D341Med (cell line): Measurements from ENCODE around the gene ZNF611.
"Not testable (repeated sequence)": the region's sequence is repeated elsewhere in the genome, so short reads cannot be mapped to it uniquely, and the experiment has no call there.

Source experiments
- DNase-seq: peaks from one replicate; pipeline ENCODE4 v3.0.0; 2012; ENCODE audit warnings: low spot score

Gene ZNF611

DNA sequence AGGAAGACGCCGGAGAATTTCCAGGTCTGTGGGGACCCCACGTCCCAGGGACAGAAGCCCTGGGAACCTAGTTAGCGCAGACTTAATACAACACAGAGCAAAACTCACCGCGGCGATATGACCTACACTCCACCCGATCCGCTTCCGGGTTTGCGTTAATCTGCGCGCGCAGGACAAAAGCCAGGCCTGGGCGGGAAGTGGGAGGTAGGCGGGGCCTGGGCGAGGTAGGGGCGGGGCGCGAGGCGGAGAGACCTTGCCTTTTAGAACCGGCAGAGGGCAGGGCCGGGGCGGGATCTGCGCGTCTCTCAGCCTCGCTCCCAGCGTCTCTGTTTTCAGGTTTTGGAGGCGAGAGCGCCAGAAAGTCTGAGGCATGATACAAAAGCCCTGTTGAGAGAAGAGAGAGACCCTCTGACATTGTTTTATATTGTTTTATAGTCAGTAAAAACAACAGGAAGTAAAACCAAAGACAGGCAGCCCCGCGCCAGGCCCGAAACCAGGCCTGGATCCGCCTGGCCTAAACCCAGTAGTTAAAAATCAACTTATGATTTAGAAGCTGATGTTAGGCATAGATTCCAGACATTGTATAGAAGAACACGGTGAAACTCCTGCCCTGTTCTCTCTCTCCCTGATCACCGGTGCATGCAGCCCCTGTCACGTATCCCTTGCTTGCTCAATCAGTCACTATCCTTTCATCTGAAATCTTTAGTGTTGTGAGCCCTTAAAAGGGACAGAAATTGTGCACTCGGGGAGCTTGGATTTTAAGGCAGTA is at the start of gene ZNF611:
ZNF611 (minus strand) TSS at position 152 of the 769 bp plus-strand sequence. CDS start 19,150 bp downstream, outside the sequence.
- peak; percentile 97 for DNase-seq

DNA sequence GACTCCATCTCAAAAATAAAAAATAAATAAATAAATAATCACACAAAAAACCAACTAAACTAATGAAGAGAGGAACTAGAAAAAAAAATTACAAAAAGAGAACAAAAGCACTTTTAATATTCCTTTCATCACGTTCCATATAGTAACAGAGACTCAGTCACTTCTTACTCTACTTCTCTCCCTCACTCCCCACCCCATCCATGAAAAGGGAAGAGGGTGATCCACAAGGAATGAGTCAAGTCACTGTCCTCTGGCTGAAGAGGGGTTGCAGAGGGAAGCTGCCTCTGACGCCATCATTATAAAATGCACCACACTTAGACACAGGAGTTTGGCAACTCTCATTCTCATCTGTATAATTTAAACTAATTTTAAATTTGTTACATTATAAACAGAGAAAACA is 48.0 kb upstream of the ZNF611 start:
- not testable (repeated sequence) for DNase-seq

- DNase-seq = no peak
Measured at GRCh38 chr19:52778811-52779210, 44.0 kb upstream of the ZNF611 start.

- DNase-seq = not testable (repeated sequence)
Measured at GRCh38 chr19:52756447-52756846, 21.6 kb upstream of the ZNF611 start.

GRCh38 chr19:52749780-52750179 is 14.9 kb upstream of the ZNF611 start:
- no peak for DNase-seq

GRCh38 chr19:52748336-52748950 is 13.6 kb upstream of the ZNF611 start:
- DNase-seq = peak; percentile 46

DNA sequence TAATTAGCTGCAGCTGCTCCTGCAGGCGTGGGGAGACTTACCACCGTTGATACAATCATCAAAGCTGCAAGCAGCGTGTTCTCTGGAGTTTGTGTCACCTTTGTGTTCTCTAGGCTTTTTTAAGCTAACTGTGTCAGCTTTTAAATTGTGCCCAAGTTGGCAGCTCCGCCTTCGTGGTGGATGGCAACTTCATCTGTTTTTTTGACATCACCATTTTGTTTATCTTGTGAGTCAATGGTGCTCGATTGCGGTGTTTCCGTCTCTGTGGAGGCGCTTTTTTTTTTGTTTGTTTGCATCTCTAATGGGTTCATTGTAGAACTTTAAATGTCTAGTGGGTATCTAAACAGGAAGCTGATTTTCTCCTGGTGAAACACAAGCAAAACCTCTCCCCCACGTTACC is 11.1 kb upstream of the ZNF611 start:
- DNase-seq = not testable (repeated sequence)

DNA sequence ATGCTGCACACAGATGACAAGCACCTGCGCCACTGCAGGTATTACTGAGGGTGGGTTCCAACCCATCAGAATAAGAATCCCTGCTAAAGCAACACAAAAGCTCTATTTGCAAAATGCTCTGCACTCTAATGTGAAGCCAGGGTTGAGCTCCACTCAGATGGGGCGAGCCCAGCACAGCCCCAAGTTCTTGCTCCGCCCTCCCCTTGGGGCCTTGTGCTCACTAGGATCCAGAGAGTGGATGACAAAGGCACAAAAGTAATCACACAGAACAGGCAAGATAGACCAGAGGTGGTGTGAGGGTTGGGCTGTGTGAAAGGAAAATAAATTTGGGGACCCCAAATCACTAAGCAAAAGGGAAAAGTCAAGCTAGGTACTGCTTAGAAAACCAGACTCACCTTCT is 8.2 kb upstream of the ZNF611 start:
- DNase-seq = no peak

- DNase-seq = no peak
Measured at GRCh38 chr19:52742516-52742915, 7.7 kb upstream of the ZNF611 start.

DNA sequence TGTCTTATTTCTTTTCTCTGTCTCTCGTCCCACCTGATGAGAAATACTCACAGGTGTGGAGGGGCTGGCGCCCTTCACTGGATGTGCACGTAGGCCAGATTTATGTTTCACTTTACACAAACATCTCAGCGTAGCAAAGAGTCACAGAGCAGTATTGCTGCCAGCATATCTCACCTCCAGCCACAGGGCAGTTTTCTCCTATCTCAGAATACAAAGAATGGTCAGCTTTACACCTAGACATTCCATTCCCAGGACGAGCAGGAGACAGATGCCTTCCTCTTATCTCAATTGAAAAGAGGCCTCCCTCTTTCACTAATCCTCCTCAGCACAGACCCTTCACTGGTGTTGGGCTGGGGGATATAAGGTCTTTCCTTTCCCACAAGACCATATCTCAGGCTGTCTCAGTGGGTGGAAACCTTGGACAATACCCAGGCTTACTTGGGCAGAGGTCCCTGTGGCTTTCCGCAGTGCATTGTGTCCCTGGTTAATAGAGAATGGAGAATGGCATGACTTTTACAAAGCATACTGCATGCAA is 7.2 kb upstream of the ZNF611 start:
- no peak for DNase-seq

- not testable (repeated sequence) for DNase-seq
Measured at GRCh38 chr19:52741371-52741770, 6.5 kb upstream of the ZNF611 start.

DNA sequence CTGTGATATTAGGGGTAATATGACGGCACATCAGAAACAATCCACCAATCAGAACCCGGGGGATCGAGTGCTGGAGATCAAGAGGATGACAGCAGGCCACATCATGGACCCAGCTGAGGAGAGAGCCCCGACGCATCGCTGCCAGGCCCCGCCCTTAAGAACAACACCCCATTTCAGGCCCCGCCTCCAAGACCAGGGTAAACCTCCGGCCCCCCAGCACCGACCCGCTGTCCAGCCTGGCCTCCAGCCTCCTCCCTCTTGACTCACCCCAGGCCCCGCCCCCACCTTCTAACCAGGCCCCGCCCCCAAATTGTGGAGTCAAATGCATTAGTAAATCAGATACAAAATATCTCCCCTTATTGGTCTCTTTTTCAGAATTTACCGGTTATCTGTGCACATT is 4.7 kb upstream of the ZNF611 start:
- no peak for DNase-seq

DNA sequence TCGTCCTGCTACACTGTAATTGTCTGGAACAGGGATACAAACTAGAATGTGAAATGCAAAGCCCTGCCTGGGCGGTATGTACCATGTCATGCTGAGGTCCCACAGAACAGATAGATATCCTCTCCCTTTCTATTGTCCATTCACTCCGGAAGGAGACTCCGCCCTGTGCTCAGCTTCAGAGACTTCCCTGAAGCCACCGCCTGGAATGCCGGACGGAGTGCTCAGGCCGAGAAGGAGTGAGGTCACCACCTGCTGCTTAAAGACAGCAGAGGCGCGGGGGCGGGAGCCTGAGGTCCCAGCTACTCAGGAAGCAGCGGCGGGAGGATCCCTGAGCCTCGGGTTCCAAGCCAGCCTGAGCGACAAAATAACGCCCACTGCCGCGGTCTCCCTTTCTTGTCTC is 890 bp upstream of the ZNF611 start:
- no peak for DNase-seq

GRCh38 chr19:52734331-52734892 is 432 bp downstream of the ZNF611 start:
- DNase-seq = peak; percentile 64

DNA sequence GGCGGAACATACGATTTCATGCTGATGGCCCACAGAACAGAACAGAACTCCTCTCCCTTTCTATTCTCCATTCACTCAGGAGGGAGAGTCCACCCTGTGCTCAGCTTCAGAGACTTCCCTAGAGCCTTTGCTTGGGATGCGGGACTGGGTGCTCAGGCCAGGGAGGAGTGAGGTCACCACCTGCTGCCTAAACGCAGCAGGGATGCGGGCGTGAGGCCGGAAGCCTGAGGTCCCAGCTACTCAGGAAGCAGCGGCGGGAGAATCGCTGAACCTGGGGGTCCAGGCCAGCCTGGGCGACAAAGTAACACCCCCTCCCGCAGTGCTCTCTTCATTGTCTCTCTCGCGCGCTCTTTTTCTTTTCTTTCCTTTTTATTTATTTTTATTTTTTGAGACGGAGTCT is 8.8 kb downstream of the ZNF611 start:
- DNase-seq = not testable (repeated sequence)

GRCh38 chr19:52725528-52725961 is 9.3 kb downstream of the ZNF611 start:
- DNase-seq = peak; percentile 36

GRCh38 chr19:52724701-52725514 is 9.9 kb downstream of the ZNF611 start:
- DNase-seq = no peak

GRCh38 chr19:52723907-52724598 is 10.8 kb downstream of the ZNF611 start:
- DNase-seq = not testable (repeated sequence)

- DNase-seq = no peak
Measured at GRCh38 chr19:52722062-52723003, 12.5 kb downstream of the ZNF611 start.

- DNase-seq = not testable (repeated sequence)
Measured at GRCh38 chr19:52720541-52720940, 14.3 kb downstream of the ZNF611 start.
